Midbrain (tissue), 1 donor: ENCODE measurements around the gene NINJ2.

ENCODE experiments used
- DNase-seq: peaks from one replicate; lab custom pipeline; 2025; lab: John Stamatoyannopoulos, UW

The NINJ2 gene

GRCh38 chr12:549476-550082 is 113.7 kb downstream of the NINJ2 start:
- DNase-seq: no peak

GRCh38 chr12:547883-548470 is 115.3 kb downstream of the NINJ2 start:
- DNase-seq: no peak

GRCh38 chr12:546920-547845 is 116.1 kb downstream of the NINJ2 start:
- DNase-seq: peak; percentile 61

- no peak for DNase-seq
These were observed 116.9 kb downstream of the NINJ2 start for GRCh38 chr12:546265-546919.

GRCh38 chr12:545835-546234 is 117.4 kb downstream of the NINJ2 start:
- no peak for DNase-seq

- DNase-seq: no peak
These were observed 118.2 kb downstream of the NINJ2 start for GRCh38 chr12:544941-545635.

- DNase-seq: no peak
These were observed 119.1 kb downstream of the NINJ2 start for GRCh38 chr12:544142-544541.

GRCh38 chr12:543114-543451 is 120.2 kb downstream of the NINJ2 start:
- no peak for DNase-seq

- DNase-seq: no peak
These were observed 120.7 kb downstream of the NINJ2 start for GRCh38 chr12:542395-543113.

GRCh38 chr12:541676-542324 is 121.4 kb downstream of the NINJ2 start:
- DNase-seq: no peak

GRCh38 chr12:539540-540310 is 123.5 kb downstream of the NINJ2 start:
- no peak for DNase-seq

- peak; percentile 29 for DNase-seq
These were observed 124.3 kb downstream of the NINJ2 start for GRCh38 chr12:538731-539539.

GRCh38 chr12:537772-538171 is 125.5 kb downstream of the NINJ2 start:
- no peak for DNase-seq

GRCh38 chr12:536751-537245 is 126.4 kb downstream of the NINJ2 start:
- no peak for DNase-seq

- no peak for DNase-seq
These were observed 127.8 kb downstream of the NINJ2 start for GRCh38 chr12:535396-535795.

GRCh38 chr12:534216-534615 is 129.0 kb downstream of the NINJ2 start:
- no peak for DNase-seq

GRCh38 chr12:533718-534117 is 129.5 kb downstream of the NINJ2 start:
- no peak for DNase-seq

GRCh38 chr12:532908-533565 is 130.2 kb downstream of the NINJ2 start:
- no peak for DNase-seq
